T47D (cell line): ENCODE data around the gene PSTPIP1.

Source experiments
- DNase-seq, 2 experiments: peaks; one replicate each; pipeline versions ENCODE4 v3.0.0 to v3.0.0-alpha.2; 2011 to 2012; ENCODE audit warnings: low read depth in 1 of 2, low spot score in 1 of 2
- JUND ChIP-seq: IDR thresholded peaks from 2 replicates; pipeline ENCODE4 v1.6.1; 2012; ENCODE audit warnings: low read depth
- in situ Hi-C: cut with HindIII; loops from 2 replicates; pipeline ENCODE4 v1.10.0; 2016; ENCODE audit warnings: low sequenced_read_pairs, low pct_unique_long_range_greater_than_20kb

PSTPIP1 gene

DNA sequence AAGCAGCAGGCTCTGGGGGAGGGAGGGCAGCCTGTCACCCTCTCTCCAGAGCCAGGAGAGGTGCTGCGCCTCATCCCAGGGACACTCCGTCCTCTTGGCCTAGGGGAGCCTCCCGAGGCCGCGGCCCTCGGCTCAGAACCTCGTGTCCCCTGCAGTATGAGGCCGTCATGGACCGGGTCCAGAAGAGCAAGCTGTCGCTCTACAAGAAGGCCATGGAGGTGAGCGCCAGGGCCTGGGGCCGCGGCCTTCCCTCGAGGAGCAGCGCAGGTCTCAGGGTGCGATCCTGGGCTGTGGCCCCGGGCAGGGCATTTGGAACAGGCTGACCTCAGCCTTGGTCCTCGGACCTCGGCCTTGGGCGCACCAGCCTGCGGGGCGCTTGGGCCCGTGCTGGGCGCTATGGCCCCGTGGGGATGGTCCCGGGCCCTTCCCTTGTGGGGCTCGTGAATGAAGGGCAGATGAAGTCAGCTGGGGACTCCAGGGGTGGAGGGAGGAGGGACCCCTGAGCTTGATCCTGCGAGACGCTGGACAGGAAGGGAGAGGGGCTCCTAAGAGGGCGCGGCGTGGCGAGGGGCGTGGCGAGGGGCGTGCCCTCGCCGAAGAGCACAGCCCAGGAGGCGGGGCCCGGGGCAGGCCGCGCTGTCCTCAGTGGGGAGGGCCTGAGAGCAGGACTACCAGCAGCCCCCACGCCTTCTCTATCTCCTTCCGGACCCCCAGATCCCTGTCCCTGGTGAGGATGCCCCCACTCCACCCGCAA lies 32.9 kb downstream of the PSTPIP1 start:
- TF ChIP-seq JUND = no peak
- in situ Hi-C loops = no loop called here
- no peak for DNase-seq

DNA sequence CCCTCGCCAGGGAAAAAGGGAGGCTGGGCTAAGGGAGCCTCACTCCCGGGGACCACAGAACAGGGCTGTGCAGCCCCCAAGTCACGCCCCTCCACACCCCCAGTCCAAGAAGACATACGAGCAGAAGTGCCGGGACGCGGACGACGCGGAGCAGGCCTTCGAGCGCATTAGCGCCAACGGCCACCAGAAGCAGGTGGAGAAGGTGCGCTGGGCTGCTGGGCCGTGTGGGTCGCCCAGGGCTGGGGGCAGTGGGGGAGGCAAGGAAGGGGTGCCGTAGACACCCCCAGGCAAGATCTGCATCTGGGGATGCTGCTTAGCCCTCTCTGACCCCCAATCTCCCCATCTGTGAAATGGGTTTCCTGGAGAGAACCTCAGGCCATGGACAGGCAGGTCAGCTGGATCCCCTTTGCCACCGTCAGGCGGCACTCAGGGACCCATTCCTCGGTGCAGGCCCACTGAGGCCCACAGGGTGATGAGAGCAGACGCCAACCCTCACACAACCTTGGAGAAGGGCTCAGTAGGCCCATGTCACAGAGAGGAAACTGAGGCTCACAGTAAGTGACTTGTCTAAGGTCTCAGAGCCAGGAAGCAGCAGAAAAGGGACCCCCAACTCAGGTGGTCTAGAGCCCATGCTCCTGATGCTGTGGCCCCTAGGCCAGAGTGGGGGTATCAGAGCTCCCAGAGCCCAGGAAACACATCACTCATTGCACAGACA lies 33.7 kb downstream of the PSTPIP1 start:
- no peak for TF ChIP-seq JUND
- in situ Hi-C loops = no loop called here

DNA sequence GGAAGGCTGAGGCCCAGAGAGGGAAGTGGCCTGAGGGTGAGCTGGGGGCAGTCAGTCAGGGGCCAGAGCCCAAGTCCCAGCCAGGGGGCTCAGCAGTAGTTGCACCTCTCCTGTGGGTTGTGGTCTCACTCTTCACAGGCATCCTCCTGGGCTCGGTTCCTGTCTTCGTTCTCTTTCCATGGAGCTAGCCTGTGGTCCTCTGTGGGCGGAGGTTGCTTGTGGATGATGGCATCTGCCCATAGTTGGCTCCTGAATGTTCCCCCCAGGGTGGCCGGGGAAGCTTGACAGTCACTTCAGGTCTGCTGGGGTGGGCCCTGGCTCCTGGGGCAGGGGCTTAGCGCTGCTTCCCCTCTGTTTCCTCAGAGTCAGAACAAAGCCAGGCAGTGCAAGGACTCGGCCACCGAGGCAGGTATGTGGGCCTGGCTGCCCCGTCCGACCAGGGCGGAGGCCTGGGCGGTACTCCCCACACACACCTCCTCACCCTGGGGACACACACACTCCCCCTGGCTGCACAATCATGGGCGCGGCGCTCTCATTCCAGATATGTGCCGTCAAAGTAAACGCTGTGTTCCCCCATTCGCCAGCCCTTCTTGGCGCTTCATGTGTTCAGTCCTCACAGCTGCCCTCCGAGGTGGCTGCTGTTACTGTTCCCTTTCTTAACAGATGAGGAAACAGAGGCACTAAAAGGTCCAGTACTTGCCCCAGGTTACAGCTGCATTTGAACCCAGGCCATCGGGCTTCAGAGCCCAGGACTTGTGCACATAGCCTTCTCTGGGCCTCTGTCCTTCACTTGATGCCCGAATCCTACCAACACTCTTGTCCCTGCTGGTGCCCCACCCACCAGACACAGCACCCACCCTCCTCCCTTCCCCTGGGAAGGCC lies 34.5 kb downstream of the PSTPIP1 start:
- no peak for TF ChIP-seq JUND
- DNase-seq = no peak
- in situ Hi-C loops = no loop called here

More for the DNA sequence above, 33.7 kb downstream of the PSTPIP1 start:
- no peak for DNase-seq

DNA sequence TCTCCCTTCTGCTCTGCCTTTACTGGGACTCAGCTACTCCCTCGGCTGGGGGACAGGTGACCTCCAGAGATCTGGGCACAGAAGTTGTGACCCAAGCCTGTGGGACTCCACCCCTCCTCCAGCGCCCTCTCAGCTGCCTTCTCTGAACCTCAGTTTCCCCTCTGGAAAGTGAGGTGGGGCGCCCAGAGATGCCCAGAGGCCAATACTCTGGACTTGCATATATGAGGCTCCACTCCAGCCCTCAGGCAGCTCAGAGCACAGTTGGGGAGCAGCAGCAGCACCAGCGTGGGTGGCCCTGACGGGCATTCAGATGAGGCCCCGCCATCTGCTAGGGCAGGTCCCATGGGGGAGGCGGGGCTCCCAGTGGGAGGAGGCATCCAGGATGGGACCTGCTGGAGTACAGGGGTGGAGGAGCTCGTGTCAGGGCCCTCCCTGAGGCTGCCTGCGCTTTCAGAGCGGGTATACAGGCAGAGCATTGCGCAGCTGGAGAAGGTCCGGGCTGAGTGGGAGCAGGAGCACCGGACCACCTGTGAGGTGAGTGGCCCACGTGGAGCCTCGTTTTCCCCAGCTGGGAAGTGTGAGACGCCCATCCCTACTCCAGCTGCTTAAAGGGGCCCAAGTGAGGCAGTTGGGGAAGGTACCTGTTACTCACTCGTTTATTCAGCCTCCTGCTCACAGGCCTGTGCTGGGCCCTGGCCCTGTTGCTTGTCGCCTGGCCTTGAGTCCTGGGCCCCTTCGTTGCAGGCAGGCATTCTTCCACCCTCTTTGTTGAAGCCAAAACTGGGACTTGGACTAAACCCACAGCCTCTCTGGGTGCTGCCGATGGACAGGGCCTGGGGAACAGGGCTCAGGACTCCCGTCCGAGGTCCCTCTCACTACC lies 35.4 kb downstream of the PSTPIP1 start:
- no peak for TF ChIP-seq JUND
- no peak for DNase-seq
- in situ Hi-C loops = no loop called here

DNA sequence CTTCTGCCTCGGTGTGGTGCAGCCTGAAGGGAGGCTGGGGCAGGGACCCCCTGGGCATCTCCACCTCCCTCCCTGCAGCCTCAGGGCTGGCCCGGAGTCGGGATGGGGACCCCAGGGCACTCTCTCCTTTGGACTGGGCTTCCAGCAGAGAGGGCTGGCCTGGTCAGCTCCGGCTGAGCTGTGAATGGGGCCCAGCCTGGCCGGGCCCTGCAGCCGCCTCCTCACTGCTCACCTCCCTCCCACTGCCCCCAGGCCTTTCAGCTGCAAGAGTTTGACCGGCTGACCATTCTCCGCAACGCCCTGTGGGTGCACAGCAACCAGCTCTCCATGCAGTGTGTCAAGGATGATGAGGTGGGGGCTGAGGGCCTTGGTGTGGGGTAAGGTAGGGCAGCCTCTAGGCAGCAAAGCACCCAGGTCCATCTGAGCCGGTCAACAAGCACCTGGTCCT lies 36.0 kb downstream of the PSTPIP1 start:
- no peak for DNase-seq
- no peak for TF ChIP-seq JUND
- in situ Hi-C loops = no loop called here

DNA sequence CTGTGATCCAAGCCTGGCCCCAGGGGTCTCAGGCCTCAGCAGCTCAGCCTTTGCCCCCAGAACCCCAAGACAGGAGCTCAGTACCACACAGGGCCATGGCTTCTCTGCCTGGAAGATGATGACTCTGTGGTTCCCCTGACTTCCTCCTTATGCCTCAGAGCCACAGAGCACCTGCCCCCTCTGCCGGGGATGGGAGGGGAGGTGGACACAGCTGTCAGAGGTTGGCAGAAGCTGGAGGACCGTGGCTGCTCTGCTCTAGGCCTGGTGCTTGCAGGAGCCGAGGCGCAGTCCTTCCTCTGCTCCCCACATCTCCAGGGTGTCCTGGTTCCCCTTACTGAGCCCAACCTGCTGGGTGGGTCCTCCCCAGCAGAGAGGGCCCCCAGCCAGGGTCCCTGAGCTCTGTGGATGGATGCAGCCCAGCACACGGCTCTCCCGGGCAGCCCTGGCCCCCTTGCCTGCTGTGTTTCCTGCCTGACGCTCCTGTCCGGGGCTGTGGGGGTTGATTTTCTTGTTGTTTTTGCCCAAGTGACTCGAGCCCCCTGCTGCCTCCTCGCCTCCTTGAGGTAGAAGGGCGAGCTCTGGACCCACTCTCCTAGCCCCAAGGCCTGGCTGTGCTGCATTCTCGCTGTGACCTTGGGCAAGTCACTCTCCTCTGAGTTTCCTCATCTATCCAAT lies 36.6 kb downstream of the PSTPIP1 start:
- TF ChIP-seq JUND = no peak
- in situ Hi-C loops = no loop called here
- DNase-seq = peak in 1 of 2 experiments; percentile 24

DNA sequence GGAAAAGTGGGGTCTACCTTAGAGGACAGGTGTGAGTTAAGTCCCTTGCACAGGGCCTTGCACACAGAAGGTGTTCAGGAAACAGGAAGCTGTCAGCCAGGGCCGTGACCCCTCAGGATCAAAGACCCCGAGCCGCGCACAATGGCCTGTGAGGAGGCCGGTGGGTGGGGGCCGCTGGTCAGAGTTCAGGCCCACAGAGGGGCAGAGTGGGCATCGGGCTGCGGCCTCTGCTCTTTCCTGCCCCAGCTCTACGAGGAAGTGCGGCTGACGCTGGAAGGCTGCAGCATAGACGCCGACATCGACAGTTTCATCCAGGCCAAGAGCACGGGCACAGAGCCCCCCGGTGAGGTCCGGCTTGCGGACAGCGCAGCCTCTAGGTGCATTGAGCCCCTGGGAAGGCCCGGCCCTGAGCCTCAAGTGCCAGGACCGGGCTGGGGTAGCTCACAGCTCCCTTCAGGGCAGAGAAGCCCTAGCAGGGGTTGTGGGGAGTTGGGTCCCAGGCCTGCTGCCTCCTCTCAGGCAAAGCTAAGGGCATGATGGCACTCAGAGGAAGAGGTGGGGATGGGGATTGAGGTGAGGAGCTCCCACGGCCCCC lies 37.2 kb downstream of the PSTPIP1 start:
- in situ Hi-C loops = no loop called here
- DNase-seq = no peak
- no peak for TF ChIP-seq JUND

DNA sequence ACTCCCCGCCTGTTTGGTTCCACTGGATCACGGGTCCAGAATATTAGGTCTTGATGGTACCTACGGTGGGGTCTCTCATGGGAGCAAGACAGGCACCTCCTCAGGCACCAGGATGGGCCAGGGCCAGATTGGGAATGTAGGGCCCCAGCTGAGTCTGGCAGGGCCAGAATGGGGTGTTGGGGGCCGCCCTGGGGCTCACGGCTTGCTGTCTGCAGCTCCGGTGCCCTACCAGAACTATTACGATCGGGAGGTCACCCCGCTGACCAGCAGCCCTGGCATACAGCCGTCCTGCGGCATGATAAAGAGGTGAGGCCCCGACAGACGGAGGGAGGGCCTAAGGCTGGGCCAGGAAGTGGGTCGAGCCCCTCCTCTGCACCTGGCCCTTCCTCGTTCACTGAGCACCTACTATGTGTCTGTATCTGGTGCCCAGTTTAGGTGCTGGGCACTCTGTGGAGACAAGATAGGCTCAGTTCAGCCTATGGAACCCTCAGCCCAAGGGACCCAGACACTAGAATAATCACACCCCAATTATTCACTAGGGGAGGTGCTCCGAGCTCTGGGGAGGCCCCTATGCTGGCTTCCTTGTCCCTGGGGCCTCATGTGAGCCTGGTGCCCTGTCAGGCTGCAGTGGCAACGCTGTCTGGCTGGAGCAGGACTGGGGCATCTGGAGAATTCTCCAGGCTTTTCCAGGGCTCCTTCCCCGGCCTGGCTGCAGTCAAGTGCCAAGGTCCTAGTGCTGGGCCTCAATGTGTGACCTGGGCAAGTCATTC lies 37.9 kb downstream of the PSTPIP1 start:
- no peak for DNase-seq
- TF ChIP-seq JUND = no peak

DNA sequence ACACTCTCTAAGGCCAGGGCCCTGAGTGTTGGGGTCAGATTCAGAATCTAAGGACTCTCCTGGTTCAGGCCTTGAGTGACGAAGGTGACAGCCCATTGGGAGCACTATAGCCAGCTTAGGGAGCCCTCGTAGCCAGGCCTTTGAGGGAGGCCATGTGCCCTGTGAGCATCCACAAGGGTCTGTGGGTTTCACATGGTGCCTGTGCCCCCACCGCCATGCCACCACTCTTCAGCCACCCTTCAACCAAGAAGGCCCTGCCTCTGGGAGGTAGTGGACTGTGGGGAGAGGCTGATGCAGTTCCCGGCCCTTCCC lies 38.4 kb downstream of the PSTPIP1 start:
- in situ Hi-C loops = no loop called here
- DNase-seq = no peak
- no peak for TF ChIP-seq JUND

More for the DNA sequence above, 37.9 kb downstream of the PSTPIP1 start:
- in situ Hi-C loops = no loop called here
